Heart left ventricle (tissue), 16 donors: ENCODE measurements around the gene DDX39B. TPM values are rescaled to one million over a fixed set of nuclear protein-coding genes. Genes with fewer than 3 reads are reported as not detected.
A peak's percentile ranks its signal among the peaks of the same experiment; 100 is the strongest.

Experiments used
- ATAC-seq, 4 donors: fragments of 200-7000 bp; cut with Tn5 transposase; one replicate each; pipeline ENCODE4 v1.9.1; 2020 to 2022; ENCODE audit warnings: moderate library complexity in 4 of 4, mild to moderate bottlenecking in 3 of 4, moderate number of reproducible peaks in 1 of 4
- DNase-seq, 5 donors: peaks; one replicate each; pipeline ENCODE4 v3.0.0-alpha.2; 2020
- H3K27ac ChIP-seq, 12 donors: fragments of 200-600 bp; sonication (generic) in 4 of 12; one replicate each; pipeline versions ENCODE4 v1.5.0 to v1.8.0; 2016 to 2022; ENCODE audit warnings: mild to moderate bottlenecking in 2 of 12
- H3K27me3 ChIP-seq, 9 donors: fragments of 200-600 bp; sonication (generic) in 2 of 9; one replicate each; pipeline versions ENCODE4 v1.5.1 to v1.8.0; 2016 to 2022; ENCODE audit warnings: mild to moderate bottlenecking in 3 of 9
- H3K36me3 ChIP-seq, 9 donors: fragments of 200-600 bp; sonication (generic) in 2 of 9; one replicate each; pipeline versions ENCODE4 v1.5.0 to v1.8.0; 2018 to 2022; ENCODE audit warnings: mild to moderate bottlenecking in 2 of 9
- H3K4me1 ChIP-seq, 12 donors: fragments of 200-600 bp; sonication (generic) in 4 of 12; one replicate each; pipeline versions ENCODE4 v1.5.0 to v1.8.0; 2016 to 2022; ENCODE audit warnings: mild to moderate bottlenecking in 3 of 12
- H3K4me3 ChIP-seq, 12 donors: fragments of 200-600 bp; sonication (generic) in 4 of 12; one replicate each; pipeline versions ENCODE4 v1.5.0 to v1.8.0; 2017 to 2022; ENCODE audit warnings: mild to moderate bottlenecking in 9 of 12, moderate library complexity in 4 of 12
- H3K9me3 ChIP-seq, 12 donors: fragments of 200-600 bp; sonication (generic) in 4 of 12; one replicate each; pipeline versions ENCODE4 v1.5.0 to v1.8.0; 2016 to 2022; ENCODE audit warnings: mild to moderate bottlenecking in 1 of 12
- POLR2A ChIP-seq, 2 donors: fragments of 450-650 bp; IDR thresholded peaks; one replicate each; pipeline ENCODE4 v1.6.1; 2017; ENCODE audit warnings: antibody characterized with exemption in 2 of 2, mild to moderate bottlenecking in 2 of 2, moderate library complexity in 2 of 2
- whole genome bisulfite sequencing, 4 donors: extraction: QIAGEN DNeasy Blood & Tissue Kit in 2 of 4; methylation state at CpG; one replicate each; pipeline versions ENCODE4 v1.1.5 to v1.1.7; 2013 to 2018; 5-methylcytosine and 5-hydroxymethylcytosine counted together
- intact Hi-C, 10 donors: fragments of 100-400 bp; cut with DNase I; formaldehyde crosslinking; loops; one replicate each; pipeline versions ENCODE4 v1.11.1 to v1.14.2; 2022
- polyA plus RNA-seq, 2 donors: library from polyadenylated mRNA; stranded (reverse); fragments of 200-250 nt; gene quantifications; one replicate each; pipeline ENCODE4 v1.2.3, GENCODE V29; 2013
- total RNA-seq, 9 donors: library from RNA; depleted of rRNA in 2 of 9; stranded (reverse); fragments of >200 nt in 2 of 9; fragmentation: NEBNext Ultra II Directional in 3 of 9; extraction: Animal tissue kit (Norgen Biotek cat#: 25700) in 3 of 9; gene quantifications; one replicate each; pipeline versions ENCODE4 v1.1.0 to v1.2.4, GENCODE V29; 2016 to 2023
- TF ChIP-seq, protein P1 (sequence below), 12 donors: fragments of 200-600 bp; sonication (generic) in 4 of 12; IDR thresholded peaks; one replicate each; pipeline versions ENCODE4 v1.5.0 to v1.8.0; 2018 to 2022; ENCODE audit warnings: antibody characterized with exemption in 12 of 12, mild to moderate bottlenecking in 5 of 12
- donor health status: ischemic (EF 13 %, LVEDD 7.1; RV severe dilation, severe dysfunction).
- donor health status: healthy with polysubstance abuse.
- donor health status: DM: no; HTN: yes; CAD: no.
- donor health status: DM: no; HTN: no; CAD: no.
- donor health status: ischemic (EF 25% LVEDD 6.9; RV normal size, moderate dysfunction).
- donor health status: ischemic (EF 25% LVEDD 5.7; RV mildly dilated, moderate dysfunction).
- donor health status: healthy.
- donor health status: DM: yes; HTN: yes; CAD: no.
- donor health status: ischemic (EF 35%, LVEDD 5.7; RV mildly dilated, moderate dysfunction).
- donor health status: nonischemic (EF 11% LVEDD 7.7; RV severe dilation, severe dysfunction).
- donor health status: DM: yes; HTN: yes; CAD: no.
- donor health status: PGD.
- donor health status: ischemic (EF 29% LVEDD 5.4; RV normal size, mild dysfunction).
- donor health status: nonischemic (EF 23%, LVEDD 6.1; RV moderate dilation, normal function).

The DDX39B gene
- total and polyA plus RNA-seq, 11 donors: 122 to 209 (median 164) TPM

DNA sequence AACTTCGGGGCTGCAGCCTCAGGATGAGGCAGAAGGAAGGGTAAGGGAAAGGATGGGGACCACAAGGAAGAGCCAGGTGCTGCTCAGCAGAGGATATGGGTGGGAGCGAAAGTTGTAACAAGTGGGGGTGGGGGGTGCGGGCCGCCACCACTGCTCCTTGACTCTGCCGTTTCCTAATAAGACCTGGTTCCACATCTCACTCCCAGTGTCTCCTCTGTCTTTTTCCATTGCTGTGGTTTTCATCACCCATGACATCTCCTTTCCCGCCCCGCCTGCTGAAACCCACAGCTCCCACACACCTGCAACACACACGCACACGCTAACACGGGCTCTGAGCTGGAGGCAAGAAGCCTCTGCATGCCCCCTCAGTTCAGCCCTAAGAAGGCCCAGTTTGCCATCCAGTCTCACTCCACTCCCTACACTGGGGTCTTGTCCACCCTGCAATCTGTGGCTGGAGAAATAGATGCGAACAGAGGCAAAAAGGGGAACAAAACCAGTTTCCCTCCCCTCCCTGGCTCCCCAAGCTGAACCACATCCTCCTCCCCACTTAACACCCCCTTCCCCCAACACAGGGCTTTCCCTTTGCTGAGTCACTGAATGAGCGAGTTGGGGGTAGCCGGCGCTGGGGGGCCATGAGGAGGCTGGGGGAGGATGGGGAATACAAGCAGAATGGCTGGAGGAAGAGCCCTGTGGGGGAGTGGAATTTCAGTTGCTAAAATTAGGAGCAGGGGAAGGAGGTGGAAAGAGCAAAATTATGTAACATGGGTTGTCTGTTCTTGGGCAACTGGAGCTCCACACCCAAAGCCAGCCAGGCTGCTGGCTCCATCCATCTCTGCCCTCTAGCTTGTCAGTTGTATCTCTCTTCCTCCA, 17.1 kb upstream of the DDX39B start:
- H3K27ac ChIP-seq: peak overlapping the region; percentile 7 to 90 (median 78)
- no peaks in the 10 kb centered on the region for H3K27me3 ChIP-seq
- ATAC-seq (peak; percentile 26 to 64 (median 40)), DNase-seq (peak in 2 of 5 donors; percentile 51 to 61)
- peaks cover 0 to 48% (median 27%) of the 10 kb centered on the region in 9 donors for H3K36me3 ChIP-seq
- TF ChIP-seq POLR2A (IDR thresholded peaks at IDR 0.05): no peak
- TF ChIP-seq, protein P1, sequence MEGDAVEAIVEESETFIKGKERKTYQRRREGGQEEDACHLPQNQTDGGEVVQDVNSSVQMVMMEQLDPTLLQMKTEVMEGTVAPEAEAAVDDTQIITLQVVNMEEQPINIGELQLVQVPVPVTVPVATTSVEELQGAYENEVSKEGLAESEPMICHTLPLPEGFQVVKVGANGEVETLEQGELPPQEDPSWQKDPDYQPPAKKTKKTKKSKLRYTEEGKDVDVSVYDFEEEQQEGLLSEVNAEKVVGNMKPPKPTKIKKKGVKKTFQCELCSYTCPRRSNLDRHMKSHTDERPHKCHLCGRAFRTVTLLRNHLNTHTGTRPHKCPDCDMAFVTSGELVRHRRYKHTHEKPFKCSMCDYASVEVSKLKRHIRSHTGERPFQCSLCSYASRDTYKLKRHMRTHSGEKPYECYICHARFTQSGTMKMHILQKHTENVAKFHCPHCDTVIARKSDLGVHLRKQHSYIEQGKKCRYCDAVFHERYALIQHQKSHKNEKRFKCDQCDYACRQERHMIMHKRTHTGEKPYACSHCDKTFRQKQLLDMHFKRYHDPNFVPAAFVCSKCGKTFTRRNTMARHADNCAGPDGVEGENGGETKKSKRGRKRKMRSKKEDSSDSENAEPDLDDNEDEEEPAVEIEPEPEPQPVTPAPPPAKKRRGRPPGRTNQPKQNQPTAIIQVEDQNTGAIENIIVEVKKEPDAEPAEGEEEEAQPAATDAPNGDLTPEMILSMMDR (IDR thresholded peaks at IDR 0.05): no peak
- H3K4me3 ChIP-seq: peak overlapping the region in 2 of 12 donors; percentile 15 to 40
- no peaks in the 10 kb centered on the region for H3K9me3 ChIP-seq
- 69 to 80% (median 73%) methylated on average over 14 of the region's 14 CpGs for WGBS, 4 donors
- H3K4me1 ChIP-seq: peaks cover 7 to 78% (median 35%) of the 10 kb centered on the region in 12 donors
- intact Hi-C loops: no loop called here

DNA sequence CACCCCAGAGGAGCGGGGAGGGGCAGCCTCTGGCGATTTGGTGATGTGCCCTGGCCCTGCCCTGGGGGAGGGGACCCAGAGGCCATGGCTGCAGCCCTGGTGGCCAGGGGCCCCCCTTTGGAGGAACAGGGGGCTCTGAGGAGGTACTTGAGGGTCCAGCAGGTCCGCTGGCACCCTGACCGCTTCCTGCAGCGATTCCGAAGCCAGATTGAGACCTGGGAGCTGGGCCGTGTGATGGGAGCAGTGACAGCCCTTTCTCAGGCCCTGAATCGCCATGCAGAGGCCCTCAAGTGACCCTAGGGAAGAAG, 16.5 kb upstream of the DDX39B start:
- DNase-seq: no peak
- peak overlapping the region in 11 of 12 donors; percentile 27 to 90 (median 79) for H3K27ac ChIP-seq
- H3K4me1 ChIP-seq: peaks cover 7 to 72% (median 35%) of the 10 kb centered on the region in 12 donors
- WGBS, 4 donors: 64 to 87% (median 71%) methylated on average over 8 of the region's 8 CpGs
- intact Hi-C loops: no loop called here
- H3K36me3 ChIP-seq: peaks cover 0 to 54% (median 33%) of the 10 kb centered on the region in 9 donors
- no peaks in the 10 kb centered on the region for H3K9me3 ChIP-seq
- TF ChIP-seq, protein P1 (IDR thresholded peaks at IDR 0.05): no peak
- no peak for TF ChIP-seq POLR2A (IDR thresholded peaks at IDR 0.05)
- H3K27me3 ChIP-seq: no peaks in the 10 kb centered on the region
- peak overlapping the region in 2 of 12 donors; percentile 15 to 40 for H3K4me3 ChIP-seq
- ATAC-seq: no peak

DNA sequence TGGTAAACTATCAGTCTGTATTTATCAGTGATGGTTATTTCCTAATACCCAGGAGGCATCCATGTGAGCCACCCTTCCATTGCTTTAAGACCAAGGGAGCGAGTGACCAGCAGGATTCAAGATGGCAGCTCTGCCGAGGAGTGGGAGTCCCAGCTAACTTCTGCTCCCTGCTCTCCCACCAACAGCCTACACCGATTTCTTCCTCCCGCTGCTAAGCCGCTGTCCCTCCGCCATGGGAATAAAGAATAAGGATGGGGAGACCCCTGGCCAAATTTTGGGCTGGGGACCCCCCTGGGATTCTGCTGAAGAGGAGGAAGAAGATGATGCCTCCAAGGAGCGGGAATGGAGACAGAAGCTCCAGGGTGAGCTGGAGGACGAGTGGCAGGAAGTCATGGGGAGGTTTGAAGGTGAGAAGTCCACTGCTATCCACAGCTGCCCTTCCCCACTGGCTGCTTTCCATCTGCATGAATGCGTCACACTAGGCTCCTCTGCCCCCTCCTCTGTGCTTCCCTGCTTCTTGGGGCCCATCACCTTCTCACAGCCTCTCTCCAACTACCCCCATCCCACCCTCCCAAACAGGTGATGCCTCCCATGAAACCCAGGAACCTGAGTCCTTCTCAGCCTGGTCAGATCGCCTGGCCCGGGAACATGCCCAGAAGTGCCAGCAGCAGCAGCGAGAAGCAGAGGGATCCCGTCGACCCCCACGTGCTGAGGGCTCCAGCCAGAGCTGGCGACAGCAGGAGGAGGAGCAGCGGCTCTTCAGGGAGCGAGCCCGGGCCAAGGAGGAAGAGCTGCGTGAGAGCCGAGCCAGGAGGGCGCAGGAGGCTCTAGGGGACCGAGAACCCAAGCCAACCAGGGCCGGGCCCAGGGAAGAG, 15.9 kb upstream of the DDX39B start:
- Histone ChIP-seq H3K4me3 (peak overlapping the region in 2 of 12 donors; percentile 15 to 40), H3K36me3 (peaks cover 0 to 55% (median 35%) of the 10 kb centered on the region in 9 donors), H3K27ac (peak overlapping the region in 11 of 12 donors; percentile 27 to 90 (median 79)), H3K9me3 (no peaks in the 10 kb centered on the region), H3K27me3 (no peaks in the 10 kb centered on the region), H3K4me1 (peaks cover 7 to 67% (median 35%) of the 10 kb centered on the region in 12 donors)
- intact Hi-C loops: no loop called here
- DNase-seq (no peak), ATAC-seq (peak in 1 of 4 donors; percentile 5)
- TF ChIP-seq, protein P1 (IDR thresholded peaks at IDR 0.05): no peak
- TF ChIP-seq POLR2A (IDR thresholded peaks at IDR 0.05): no peak
- 56 to 67% (median 62%) methylated on average over 22 to 24 of the region's 24 CpGs for WGBS, 4 donors

DNA sequence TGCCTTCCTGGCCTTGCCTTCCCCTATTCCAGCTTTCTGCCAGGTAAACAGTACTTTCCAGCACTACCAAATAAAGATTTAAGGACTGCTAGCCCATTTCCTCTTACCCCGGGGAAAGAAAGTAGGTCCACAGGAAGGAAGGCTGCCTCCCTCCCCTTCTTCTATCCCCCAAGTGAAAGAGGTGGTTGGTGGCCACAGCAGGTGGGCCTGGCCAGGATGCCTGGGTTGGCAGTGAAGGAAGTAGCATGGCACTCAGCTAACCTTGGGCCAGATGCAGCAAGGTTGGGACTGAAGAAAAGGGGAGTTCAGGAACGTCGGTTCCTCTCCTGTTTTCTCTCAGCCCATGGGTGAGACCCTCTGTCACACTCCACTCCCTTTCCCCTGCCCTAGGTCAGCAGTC, 14.5 kb upstream of the DDX39B start:
- H3K4me1 ChIP-seq: peaks cover 7 to 59% (median 35%) of the 10 kb centered on the region in 12 donors
- intact Hi-C loops: no loop called here
- WGBS, 4 donors: 67 to 76% (median 72%) methylated on average over 3 of the region's 3 CpGs
- TF ChIP-seq, protein P1 (IDR thresholded peaks at IDR 0.05): no peak
- TF ChIP-seq POLR2A (IDR thresholded peaks at IDR 0.05): no peak
- H3K27me3 ChIP-seq: no peaks in the 10 kb centered on the region
- H3K4me3 ChIP-seq: no peak overlapping the region
- DNase-seq (no peak), ATAC-seq (no peak)
- peaks cover 0 to 66% (median 35%) of the 10 kb centered on the region in 9 donors for H3K36me3 ChIP-seq
- H3K9me3 ChIP-seq: no peaks in the 10 kb centered on the region
- H3K27ac ChIP-seq: peak overlapping the region in 1 of 12 donors; percentile 15
